DOHH2 (cell line): ENCODE data around the gene ENGASE.

Source experiments
- H3F3A ChIP-seq: fragments of 200-600 bp; sonication (generic), shearing (Covaris generic); 2 replicates; pipeline ENCODE4 v1.6.0; 2016; ENCODE audit warnings: antibody characterized with exemption, mild to moderate bottlenecking; ENCODE audit not compliant: control insufficient read depth, insufficient read depth
- H3K27ac ChIP-seq: fragments of 200-600 bp; sonication (generic); 2 replicates; pipeline ENCODE4 v1.5.1; 2014; ENCODE audit warnings: low read depth, mild to moderate bottlenecking, low read length, moderate library complexity
- H3K27me3 ChIP-seq: fragments of 200-600 bp; sonication (generic); 2 replicates; pipeline ENCODE4 v1.6.1; 2014; ENCODE audit warnings: mild to moderate bottlenecking, low read length, mixed read lengths; ENCODE audit not compliant: control insufficient read depth
- H3K36me3 ChIP-seq: fragments of 200-600 bp; sonication (generic); 2 replicates; pipeline ENCODE4 v1.6.1; 2014; ENCODE audit warnings: mild to moderate bottlenecking, low read length, moderate library complexity, mixed read lengths; ENCODE audit not compliant: control insufficient read depth
- H3K4me1 ChIP-seq: fragments of 200-600 bp; sonication (generic); 2 replicates; pipeline ENCODE4 v1.6.1; 2014; ENCODE audit warnings: mild to moderate bottlenecking, low read length, mixed read lengths; ENCODE audit not compliant: control insufficient read depth
- H3K4me2 ChIP-seq: fragments of 200-600 bp; sonication (generic); 2 replicates; pipeline ENCODE4 v1.6.0; 2014; ENCODE audit warnings: mild to moderate bottlenecking, low read length, moderate library complexity
- H3K4me3 ChIP-seq: fragments of 200-600 bp; sonication (generic); 2 replicates; pipeline ENCODE4 v1.5.1; 2014; ENCODE audit warnings: mild to moderate bottlenecking, low read length, mixed read lengths
- H3K79me2 ChIP-seq: fragments of 200-600 bp; sonication (generic); 2 replicates; pipeline ENCODE4 v1.6.1; 2014; ENCODE audit warnings: mild to moderate bottlenecking, low read length, mixed read lengths; ENCODE audit not compliant: control insufficient read depth
- H3K9me2 ChIP-seq: fragments of 200-600 bp; sonication (generic); replicated peaks from 2 replicates; pipeline ENCODE4 v1.6.1; 2014; ENCODE audit warnings: mild to moderate bottlenecking, low read length, mixed read lengths; ENCODE audit not compliant: control insufficient read depth
- H3K9me3 ChIP-seq: fragments of 200-600 bp; sonication (generic); 2 replicates; pipeline ENCODE4 v1.6.1; 2014; ENCODE audit warnings: antibody characterized with exemption, low read length, mixed read lengths; ENCODE audit not compliant: control insufficient read depth, insufficient read depth
- H4K20me1 ChIP-seq: fragments of 200-600 bp; sonication (generic); 2 replicates; pipeline ENCODE4 v1.6.0; 2014; ENCODE audit warnings: low read depth, mild to moderate bottlenecking, antibody characterized with exemption, low read length, moderate library complexity; ENCODE audit not compliant: control insufficient read depth, insufficient read depth
- EZH2phosphoT487 ChIP-seq: fragments of 200-600 bp; sonication (generic); IDR thresholded peaks from 2 replicates; pipeline ENCODE4 v1.6.1; 2017; ENCODE audit warnings: borderline replicate concordance, mild to moderate bottlenecking, antibody characterized with exemption, low read length, moderate library complexity, mixed read lengths
- TF ChIP-seq, protein P1 (sequence below): fragments of 200-600 bp; sonication (generic); IDR thresholded peaks from one replicate; pipeline ENCODE4 v1.5.1; 2014; ENCODE audit warnings: antibody characterized with exemption, mild to moderate bottlenecking, low read depth, low read length; ENCODE audit not compliant: poor library complexity, severe bottlenecking

ENGASE gene

DNA sequence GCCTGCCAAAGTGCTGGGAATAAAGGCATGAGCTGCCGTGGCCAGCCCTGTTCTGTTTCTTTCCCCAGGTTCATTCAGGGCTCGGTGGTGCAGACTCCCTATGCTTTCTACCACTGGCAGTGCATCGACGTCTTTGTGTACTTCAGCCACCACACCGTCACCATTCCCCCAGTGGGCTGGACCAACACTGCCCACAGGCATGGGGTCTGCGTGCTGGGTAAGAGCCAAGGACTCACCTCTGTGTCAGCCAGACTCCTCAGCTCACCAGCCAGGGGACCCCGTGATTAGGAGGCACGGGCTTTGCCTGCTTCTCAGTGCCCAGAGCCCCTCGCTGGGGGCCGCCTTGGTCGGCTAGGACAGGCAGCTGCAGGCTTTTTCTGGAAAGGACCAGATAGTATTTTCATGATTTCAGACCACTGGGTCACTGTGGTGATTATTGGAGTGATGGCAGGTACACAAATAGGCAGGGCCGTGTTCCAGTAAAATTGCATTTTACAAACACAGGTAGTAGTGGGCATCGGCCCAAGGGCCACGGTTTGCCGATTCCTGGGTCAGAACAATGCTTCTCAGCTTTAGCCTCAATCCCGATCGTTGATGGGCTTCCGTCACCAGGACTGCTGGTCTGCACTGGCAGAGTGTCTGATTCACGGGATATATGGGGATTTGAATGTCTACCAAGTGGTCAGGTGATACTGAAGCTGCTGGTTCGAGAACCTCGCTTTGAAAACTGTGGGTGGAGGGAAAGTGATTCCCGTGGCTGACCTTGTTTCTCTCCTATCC lies 5.0 kb downstream of the ENGASE start:
- TF ChIP-seq, protein P1, sequence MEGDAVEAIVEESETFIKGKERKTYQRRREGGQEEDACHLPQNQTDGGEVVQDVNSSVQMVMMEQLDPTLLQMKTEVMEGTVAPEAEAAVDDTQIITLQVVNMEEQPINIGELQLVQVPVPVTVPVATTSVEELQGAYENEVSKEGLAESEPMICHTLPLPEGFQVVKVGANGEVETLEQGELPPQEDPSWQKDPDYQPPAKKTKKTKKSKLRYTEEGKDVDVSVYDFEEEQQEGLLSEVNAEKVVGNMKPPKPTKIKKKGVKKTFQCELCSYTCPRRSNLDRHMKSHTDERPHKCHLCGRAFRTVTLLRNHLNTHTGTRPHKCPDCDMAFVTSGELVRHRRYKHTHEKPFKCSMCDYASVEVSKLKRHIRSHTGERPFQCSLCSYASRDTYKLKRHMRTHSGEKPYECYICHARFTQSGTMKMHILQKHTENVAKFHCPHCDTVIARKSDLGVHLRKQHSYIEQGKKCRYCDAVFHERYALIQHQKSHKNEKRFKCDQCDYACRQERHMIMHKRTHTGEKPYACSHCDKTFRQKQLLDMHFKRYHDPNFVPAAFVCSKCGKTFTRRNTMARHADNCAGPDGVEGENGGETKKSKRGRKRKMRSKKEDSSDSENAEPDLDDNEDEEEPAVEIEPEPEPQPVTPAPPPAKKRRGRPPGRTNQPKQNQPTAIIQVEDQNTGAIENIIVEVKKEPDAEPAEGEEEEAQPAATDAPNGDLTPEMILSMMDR: no peak
- TF ChIP-seq EZH2phosphoT487: no peak
- Histone ChIP-seq H3K79me2 (no peaks in the 10 kb centered on the region), H3K9me2 (no peaks in the 10 kb centered on the region), H3K27me3 (peaks cover 5% of the 10 kb centered on the region; the same call in 1 of the 2 replicates), H3K36me3 (no peaks in the 10 kb centered on the region), H3K27ac (no peak overlapping the region), H4K20me1 (no peaks in the 10 kb centered on the region), H3K4me1 (0 out of 2 replicates have a peak, but pooled peaks cover 7% of the 10 kb centered on the region), H3K9me3 (no peaks in the 10 kb centered on the region), H3F3A (no peaks in the 10 kb centered on the region), H3K4me2 (no peak overlapping the region), H3K4me3 (no peak overlapping the region)

DNA sequence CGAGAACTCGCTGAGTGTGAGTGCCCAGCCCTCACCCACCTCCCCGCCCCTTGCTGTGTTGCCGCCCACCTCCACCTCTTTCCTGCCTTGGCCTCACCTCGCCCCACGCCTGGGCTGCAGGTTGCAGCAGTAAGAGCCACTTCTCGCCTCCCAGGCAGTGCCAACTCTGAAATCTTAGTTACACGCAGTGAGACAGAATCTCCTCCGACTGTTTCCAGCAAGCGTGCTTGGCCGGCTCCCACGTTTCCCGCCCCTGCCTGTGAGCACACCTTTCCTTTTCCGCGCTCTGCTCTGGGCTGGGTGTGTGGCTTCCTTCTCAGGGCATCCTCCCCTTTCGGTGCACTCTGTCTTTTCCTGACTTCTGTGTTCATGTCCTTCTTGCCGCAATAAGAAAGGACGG lies 5.7 kb downstream of the ENGASE start:
- no peaks in the 10 kb centered on the region for H3K9me2 ChIP-seq
- no peak for TF ChIP-seq EZH2phosphoT487
- TF ChIP-seq, protein P1: no peak
- no peaks in the 10 kb centered on the region for H4K20me1 ChIP-seq
- H3K4me3 ChIP-seq: no peak overlapping the region
- H3K27ac ChIP-seq: no peak overlapping the region
- H3K4me1 ChIP-seq: 0 out of 2 replicates have a peak, but pooled peaks cover 5% of the 10 kb centered on the region
- H3K36me3 ChIP-seq: no peaks in the 10 kb centered on the region
- no peaks in the 10 kb centered on the region for H3F3A ChIP-seq
- H3K27me3 ChIP-seq: peaks cover 3% of the 10 kb centered on the region; the same call in 1 of the 2 replicates
- H3K9me3 ChIP-seq: no peaks in the 10 kb centered on the region
- no peak overlapping the region for H3K4me2 ChIP-seq
- H3K79me2 ChIP-seq: no peaks in the 10 kb centered on the region

DNA sequence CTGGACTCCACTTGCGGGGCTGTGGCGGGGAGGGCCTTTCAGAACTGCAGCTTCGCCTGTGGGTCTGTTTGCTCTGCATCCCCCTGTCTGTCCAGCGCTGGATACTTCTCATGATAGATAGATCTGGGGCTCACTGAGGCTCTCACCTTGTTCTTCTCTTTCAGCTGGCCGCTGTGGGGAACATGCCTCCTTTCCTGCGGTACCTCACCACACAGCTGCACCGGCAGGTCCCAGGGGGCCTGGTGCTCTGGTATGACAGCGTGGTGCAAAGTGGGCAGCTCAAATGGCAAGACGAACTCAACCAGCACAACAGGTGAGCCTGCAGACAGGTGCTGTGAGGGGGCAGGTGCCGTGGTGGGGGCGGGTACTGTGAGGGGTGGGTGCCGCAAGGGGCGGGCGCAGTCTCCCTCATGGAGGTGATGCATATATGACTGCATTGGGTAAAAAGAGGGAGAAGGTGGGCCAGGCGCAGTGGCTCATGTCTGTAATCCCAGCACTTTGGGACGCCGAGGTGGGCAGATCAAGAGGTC lies 6.2 kb downstream of the ENGASE start:
- no peak for TF ChIP-seq EZH2phosphoT487
- TF ChIP-seq, protein P1: no peak
- Histone ChIP-seq H3K4me2 (no peak overlapping the region), H4K20me1 (no peaks in the 10 kb centered on the region), H3K9me3 (no peaks in the 10 kb centered on the region), H3K4me3 (no peak overlapping the region), H3F3A (no peaks in the 10 kb centered on the region), H3K4me1 (0 out of 2 replicates have a peak, but pooled peaks cover 1% of the 10 kb centered on the region), H3K27me3 (no peaks in the 10 kb centered on the region), H3K79me2 (no peaks in the 10 kb centered on the region), H3K9me2 (no peaks in the 10 kb centered on the region), H3K36me3 (no peaks in the 10 kb centered on the region), H3K27ac (no peak overlapping the region)
